WTC11 (cell line): ENCODE results near the gene IRAK1. TPM values are rescaled to one million over a fixed set of nuclear protein-coding genes. Genes with fewer than 3 reads are reported as not detected.

Experiments
- ATAC-seq: fragments of 200-7000 bp; cut with Tn5 transposase; 2 replicates; pipeline ENCODE4 v1.10.0; 2021; ENCODE audit warnings: mild to moderate bottlenecking, moderate library complexity
- CTCF ChIA-PET: fragments of 300-600 bp; sonication (Branson Sonifier 250); formaldehyde crosslinking; loops from one replicate; lab custom pipeline; 2021; ENCODE audit warnings: antibody characterized with exemption; lab: Charles Lee
- POLR2A ChIA-PET: fragments of 350-600 bp; sonication (Branson Sonifier 250); formaldehyde crosslinking; loops from one replicate; lab custom pipeline; 2021; ENCODE audit warnings: antibody characterized with exemption; lab: Charles Lee
- DNase-seq: peaks from one replicate; pipeline ENCODE4 v3.0.0; 2021; ENCODE audit warnings: low spot score
- H3K27ac Mint-ChIP-seq: 2 replicates; pipeline ENCODE4 v1.8.0; 2021; ENCODE audit warnings: mixed read lengths
- H3K27me3 Mint-ChIP-seq: 2 replicates; pipeline ENCODE4 v1.8.0; 2021; ENCODE audit warnings: low read depth, mild to moderate bottlenecking, moderate library complexity, mixed read lengths
- H3K36me3 Mint-ChIP-seq: 2 replicates; pipeline ENCODE4 v1.8.0; 2021; ENCODE audit warnings: mixed read lengths
- H3K4me1 Mint-ChIP-seq: 2 replicates; pipeline ENCODE4 v1.8.0; 2022; ENCODE audit warnings: mixed read lengths
- H3K4me3 Mint-ChIP-seq: 2 replicates; pipeline ENCODE4 v1.8.0; 2021; ENCODE audit warnings: mild to moderate bottlenecking, moderate library complexity, mixed read lengths
- H3K9me3 Mint-ChIP-seq: 2 replicates; pipeline ENCODE4 v1.8.0; 2021; ENCODE audit warnings: mixed read lengths
- AR ChIP-seq: fragments of 250-450 bp; sonication (Bioruptor Pico); IDR thresholded peaks from 2 replicates; pipeline ENCODE4 v1.9.0; 2021; ENCODE audit warnings: mild to moderate bottlenecking
- CREM ChIP-seq: sonication (generic); formaldehyde crosslinking; IDR thresholded peaks from 2 replicates; pipeline ENCODE4 v1.8.1; 2022; ENCODE audit warnings: mild to moderate bottlenecking, missing genetic modification reagents, moderate library complexity
- GABPB1 ChIP-seq: sonication (generic); formaldehyde crosslinking; IDR thresholded peaks from 2 replicates; pipeline ENCODE4 v1.8.1; 2023; ENCODE audit warnings: mild to moderate bottlenecking, missing genetic modification reagents
- IRF2 ChIP-seq: sonication (generic); formaldehyde crosslinking; IDR thresholded peaks from 2 replicates; pipeline ENCODE4 v1.8.0; 2022; ENCODE audit warnings: low read depth, missing genetic modification reagents, borderline replicate concordance
- NFE2L1 ChIP-seq: sonication (generic); formaldehyde crosslinking; IDR thresholded peaks from 2 replicates; pipeline ENCODE4 v1.8.1; 2023; ENCODE audit warnings: missing genetic modification reagents
- SMAD3 ChIP-seq: sonication (generic); formaldehyde crosslinking; IDR thresholded peaks from 2 replicates; pipeline ENCODE4 v1.8.0; 2022; ENCODE audit warnings: missing genetic modification reagents, mild to moderate bottlenecking, borderline replicate concordance
- SMAD4 ChIP-seq: sonication (generic); formaldehyde crosslinking; IDR thresholded peaks from 2 replicates; pipeline ENCODE4 v1.8.0; 2022; ENCODE audit warnings: mild to moderate bottlenecking, missing genetic modification reagents
- SOX15 ChIP-seq: fragments of 250-450 bp; sonication (Bioruptor Pico); IDR thresholded peaks from 2 replicates; pipeline ENCODE4 v1.9.0; 2021; ENCODE audit warnings: mild to moderate bottlenecking
- USF2 ChIP-seq: sonication (generic); formaldehyde crosslinking; IDR thresholded peaks from 2 replicates; pipeline ENCODE4 v1.8.1; 2023; ENCODE audit warnings: mild to moderate bottlenecking, missing genetic modification reagents, moderate library complexity
- ZNF121 ChIP-seq: sonication (generic); formaldehyde crosslinking; IDR thresholded peaks from 2 replicates; pipeline ENCODE4 v1.8.0; 2023; ENCODE audit warnings: missing genetic modification reagents
- ZNF423 ChIP-seq: fragments of 250-450 bp; sonication (Bioruptor Pico); IDR thresholded peaks from 2 replicates; pipeline ENCODE4 v2.1.2; 2022; ENCODE audit warnings: mild to moderate bottlenecking, moderate library complexity
- ZNF532 ChIP-seq: fragments of 250-450 bp; sonication (Bioruptor Pico); IDR thresholded peaks from 2 replicates; pipeline ENCODE4 v1.9.0; 2021; ENCODE audit warnings: mild to moderate bottlenecking, borderline replicate concordance
- total RNA-seq: library from RNA; stranded (reverse); gene quantifications from 3 replicates; pipeline ENCODE4 v1.2.3, GENCODE V29; 2021
- TF ChIP-seq, protein P1 (sequence below): sonication (generic); formaldehyde crosslinking; IDR thresholded peaks from 2 replicates; pipeline ENCODE4 v1.8.1; 2022; ENCODE audit warnings: low read depth, mild to moderate bottlenecking, moderate library complexity, missing genetic modification reagents, borderline replicate concordance
- TF ChIP-seq, protein P2 (sequence below): fragments of 250-450 bp; sonication (Bioruptor Pico); IDR thresholded peaks from 2 replicates; pipeline ENCODE4 v1.9.0; 2021; ENCODE audit warnings: mild to moderate bottlenecking
- TF ChIP-seq, protein P3 (sequence below): sonication (generic); formaldehyde crosslinking; IDR thresholded peaks from 2 replicates; pipeline ENCODE4 v1.8.0; 2022; ENCODE audit warnings: mild to moderate bottlenecking, missing genetic modification reagents
- TF ChIP-seq, protein P4 (sequence below): sonication (generic); formaldehyde crosslinking; IDR thresholded peaks from 2 replicates; pipeline ENCODE4 v1.8.1; 2023; ENCODE audit warnings: mild to moderate bottlenecking, moderate library complexity, missing genetic modification reagents

Gene IRAK1
- total RNA-seq, 1 experiment from 2014 or later, result 32.1 TPM

GRCh38 chrX:153992180-153992579 lies 27.5 kb downstream of the IRAK1 start (continued):
- TF ChIP-seq, protein P1, sequence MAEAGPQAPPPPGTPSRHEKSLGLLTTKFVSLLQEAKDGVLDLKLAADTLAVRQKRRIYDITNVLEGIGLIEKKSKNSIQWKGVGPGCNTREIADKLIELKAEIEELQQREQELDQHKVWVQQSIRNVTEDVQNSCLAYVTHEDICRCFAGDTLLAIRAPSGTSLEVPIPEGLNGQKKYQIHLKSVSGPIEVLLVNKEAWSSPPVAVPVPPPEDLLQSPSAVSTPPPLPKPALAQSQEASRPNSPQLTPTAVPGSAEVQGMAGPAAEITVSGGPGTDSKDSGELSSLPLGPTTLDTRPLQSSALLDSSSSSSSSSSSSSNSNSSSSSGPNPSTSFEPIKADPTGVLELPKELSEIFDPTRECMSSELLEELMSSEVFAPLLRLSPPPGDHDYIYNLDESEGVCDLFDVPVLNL (CRISPR knock-in tag), result no peak
- TF ChIP-seq USF2 (CRISPR knock-in tag) (no peak), ZNF121 (no peak)
- TF ChIP-seq, all 79 proteins: peak for 0

DNA sequence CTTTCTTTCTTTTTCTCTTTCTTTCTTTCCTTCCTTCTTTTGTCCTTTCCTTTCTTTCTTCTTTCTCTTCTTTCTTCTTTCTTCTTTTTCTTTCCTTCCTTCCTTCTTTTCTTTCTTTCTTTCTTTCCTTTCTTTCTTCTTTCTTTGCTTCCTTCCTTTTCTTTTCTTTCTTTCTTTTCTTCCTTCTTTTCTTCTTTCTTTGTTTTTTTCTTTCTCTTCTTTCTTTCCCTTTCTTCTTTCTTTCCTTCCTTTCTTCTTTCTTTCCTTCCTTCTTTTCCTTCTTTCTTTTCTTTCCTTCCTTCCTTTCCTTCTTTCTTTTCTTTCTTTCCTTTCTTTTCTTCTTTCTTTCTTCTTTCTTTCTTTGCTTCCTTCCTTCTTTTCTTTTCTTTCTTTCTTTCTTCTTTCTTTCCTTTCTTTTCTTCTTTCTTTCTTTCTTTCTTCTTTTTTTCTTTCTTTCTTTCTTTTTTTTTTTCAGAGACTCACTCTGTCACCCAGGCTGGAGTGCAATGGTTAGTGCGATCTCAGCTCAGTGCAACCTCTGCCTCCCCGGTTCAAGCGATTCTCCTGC lies 28.6 kb downstream of the IRAK1 start:
- CTCF ChIA-PET, result no interaction called here

DNA sequence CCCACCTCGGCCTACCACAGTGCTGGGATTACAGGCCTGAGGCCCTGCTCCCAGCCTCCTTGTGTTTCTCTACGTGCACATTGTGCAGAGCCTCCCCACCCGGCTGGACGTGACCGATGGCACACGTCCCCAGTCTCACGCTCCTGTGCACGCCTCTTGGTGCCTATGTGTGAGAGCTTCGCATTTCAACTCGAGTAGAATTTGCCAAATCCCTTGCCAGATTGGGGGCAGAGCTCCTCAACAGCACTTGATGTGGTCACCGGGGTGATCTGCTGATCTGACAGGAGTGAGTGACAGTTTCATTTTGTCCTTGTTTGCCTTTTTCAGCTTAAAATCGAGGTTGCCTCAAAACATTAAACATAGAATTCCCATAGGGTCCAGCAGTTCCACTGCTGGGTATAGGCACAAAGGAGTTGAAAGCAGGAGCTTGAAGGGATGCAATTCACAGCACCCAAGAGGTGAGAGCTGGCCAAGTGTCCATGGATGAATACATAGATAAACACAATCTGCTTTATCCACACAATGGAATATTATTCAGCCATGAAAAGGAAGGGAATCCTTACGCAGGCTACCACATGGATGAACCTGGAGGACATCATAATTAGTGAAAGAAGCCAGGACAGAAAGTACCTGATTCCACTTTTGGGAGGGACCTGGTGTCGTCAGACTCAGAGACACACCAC lies 29.6 kb downstream of the IRAK1 start:
- H3K4me1 Mint-ChIP-seq, result no peaks in the 10 kb centered on the region
- no peak overlapping the region for H3K27ac Mint-ChIP-seq
- ATAC-seq, result no peak
- CTCF ChIA-PET, result no interaction called here
- POLR2A ChIA-PET, result no interaction called here
- H3K4me3 Mint-ChIP-seq, result no peak overlapping the region
- no peaks in the 10 kb centered on the region for H3K36me3 Mint-ChIP-seq
- DNase-seq, result no peak
- H3K9me3 Mint-ChIP-seq, result no peaks in the 10 kb centered on the region
- no peaks in the 10 kb centered on the region for H3K27me3 Mint-ChIP-seq
- no peak for TF ChIP-seq SMAD3 (CRISPR knock-in tag)
- no peak for TF ChIP-seq SMAD4 (CRISPR knock-in tag)
- no peak for TF ChIP-seq AR (CRISPR knock-in tag)
- TF ChIP-seq, protein P2, sequence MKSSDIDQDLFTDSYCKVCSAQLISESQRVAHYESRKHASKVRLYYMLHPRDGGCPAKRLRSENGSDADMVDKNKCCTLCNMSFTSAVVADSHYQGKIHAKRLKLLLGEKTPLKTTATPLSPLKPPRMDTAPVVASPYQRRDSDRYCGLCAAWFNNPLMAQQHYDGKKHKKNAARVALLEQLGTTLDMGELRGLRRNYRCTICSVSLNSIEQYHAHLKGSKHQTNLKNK (CRISPR knock-in tag), result no peak
- no peak for TF ChIP-seq ZNF532
- TF ChIP-seq USF2 (CRISPR knock-in tag), result no peak
- TF ChIP-seq, protein P3, sequence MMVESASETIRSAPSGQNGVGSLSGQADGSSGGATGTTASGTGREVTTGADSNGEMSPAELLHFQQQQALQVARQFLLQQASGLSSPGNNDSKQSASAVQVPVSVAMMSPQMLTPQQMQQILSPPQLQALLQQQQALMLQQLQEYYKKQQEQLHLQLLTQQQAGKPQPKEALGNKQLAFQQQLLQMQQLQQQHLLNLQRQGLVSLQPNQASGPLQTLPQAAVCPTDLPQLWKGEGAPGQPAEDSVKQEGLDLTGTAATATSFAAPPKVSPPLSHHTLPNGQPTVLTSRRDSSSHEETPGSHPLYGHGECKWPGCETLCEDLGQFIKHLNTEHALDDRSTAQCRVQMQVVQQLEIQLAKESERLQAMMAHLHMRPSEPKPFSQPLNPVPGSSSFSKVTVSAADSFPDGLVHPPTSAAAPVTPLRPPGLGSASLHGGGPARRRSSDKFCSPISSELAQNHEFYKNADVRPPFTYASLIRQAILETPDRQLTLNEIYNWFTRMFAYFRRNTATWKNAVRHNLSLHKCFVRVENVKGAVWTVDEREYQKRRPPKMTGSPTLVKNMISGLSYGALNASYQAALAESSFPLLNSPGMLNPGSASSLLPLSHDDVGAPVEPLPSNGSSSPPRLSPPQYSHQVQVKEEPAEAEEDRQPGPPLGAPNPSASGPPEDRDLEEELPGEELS (CRISPR knock-in tag), result no peak
- TF ChIP-seq, protein P4, sequence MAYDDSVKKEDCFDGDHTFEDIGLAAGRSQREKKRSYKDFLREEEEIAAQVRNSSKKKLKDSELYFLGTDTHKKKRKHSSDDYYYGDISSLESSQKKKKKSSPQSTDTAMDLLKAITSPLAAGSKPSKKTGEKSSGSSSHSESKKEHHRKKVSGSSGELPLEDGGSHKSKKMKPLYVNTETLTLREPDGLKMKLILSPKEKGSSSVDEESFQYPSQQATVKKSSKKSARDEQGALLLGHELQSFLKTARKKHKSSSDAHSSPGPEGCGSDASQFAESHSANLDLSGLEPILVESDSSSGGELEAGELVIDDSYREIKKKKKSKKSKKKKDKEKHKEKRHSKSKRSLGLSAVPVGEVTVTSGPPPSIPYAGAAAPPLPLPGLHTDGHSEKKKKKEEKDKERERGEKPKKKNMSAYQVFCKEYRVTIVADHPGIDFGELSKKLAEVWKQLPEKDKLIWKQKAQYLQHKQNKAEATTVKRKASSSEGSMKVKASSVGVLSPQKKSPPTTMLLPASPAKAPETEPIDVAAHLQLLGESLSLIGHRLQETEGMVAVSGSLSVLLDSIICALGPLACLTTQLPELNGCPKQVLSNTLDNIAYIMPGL (CRISPR knock-in tag), result no peak
- no peak for TF ChIP-seq GABPB1
- TF ChIP-seq NFE2L1 (CRISPR knock-in tag), result no peak
- no peak for TF ChIP-seq SOX15 (CRISPR knock-in tag)

More for the DNA sequence above, 28.6 kb downstream of the IRAK1 start:
- no peak overlapping the region for H3K27ac Mint-ChIP-seq
- no peaks in the 10 kb centered on the region for H3K4me1 Mint-ChIP-seq
- H3K9me3 Mint-ChIP-seq, result no peaks in the 10 kb centered on the region
- POLR2A ChIA-PET, result no interaction called here
- no peak for DNase-seq
- no peaks in the 10 kb centered on the region for H3K27me3 Mint-ChIP-seq
- ATAC-seq, result no peak
- no peaks in the 10 kb centered on the region for H3K36me3 Mint-ChIP-seq
- no peak overlapping the region for H3K4me3 Mint-ChIP-seq
- TF ChIP-seq ZNF423 (CRISPR knock-in tag) (no peak), IRF2 (no peak), CREM (CRISPR knock-in tag) (no peak)
- TF ChIP-seq, protein P2 (CRISPR knock-in tag), result no peak
